ENCODE results near the gene NAV1. TPM values are rescaled to one million over a fixed set of nuclear protein-coding genes. Genes with fewer than 3 reads are reported as not detected.

Gene NAV1
- polyA plus RNA-seq, 1 experiment = 21.6 TPM

DNA sequence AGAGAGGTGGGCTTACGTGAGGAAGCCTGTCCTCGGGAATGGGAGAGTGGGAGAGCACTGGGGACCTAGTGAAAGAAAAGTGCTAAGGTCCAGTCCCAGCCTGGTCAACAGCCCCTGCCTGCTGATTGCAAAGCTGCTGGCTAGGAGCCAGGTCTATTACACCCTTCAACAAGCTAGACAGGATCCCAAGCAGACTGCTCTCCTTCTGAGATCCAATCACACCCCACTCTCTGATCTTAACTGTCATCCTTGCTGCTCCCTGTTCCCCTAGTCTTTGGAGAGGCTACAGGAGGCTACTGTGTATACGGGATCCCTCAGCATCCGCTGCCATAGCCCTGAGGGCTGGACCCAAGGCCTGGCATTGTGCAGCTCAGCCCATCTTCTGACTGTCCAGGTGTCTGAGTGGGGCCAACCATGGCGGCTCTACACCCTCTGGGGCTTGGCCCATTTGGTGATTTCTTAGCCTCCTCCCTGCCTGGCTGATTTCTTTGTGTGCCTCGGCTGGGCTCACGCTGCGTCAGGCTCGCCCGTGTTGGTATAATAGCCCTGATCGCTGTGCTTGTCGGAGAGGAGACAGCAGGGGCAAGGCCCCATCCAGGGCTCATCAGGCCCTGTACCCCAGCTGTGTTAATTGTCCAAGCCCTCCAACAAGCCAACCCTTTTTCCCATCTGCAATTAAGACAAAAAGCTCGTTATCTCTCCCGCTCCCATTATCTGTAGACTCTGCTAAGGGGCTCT is 43.9 kb downstream of the NAV1 start:
- Histone ChIP-seq H3K36me3 (ENCODE audit: control insufficient read depth, insufficient read depth, low read length) (no peaks in the 10 kb centered on the region; the same call in 1 of the 2 replicates), H3K27me3 (ENCODE audit: control insufficient read depth, insufficient read depth, low read length) (no peaks in the 10 kb centered on the region), H3K4me3 (ENCODE audit: low read depth, low read length) (no peak overlapping the region)
- TF ChIP-seq, protein P1, sequence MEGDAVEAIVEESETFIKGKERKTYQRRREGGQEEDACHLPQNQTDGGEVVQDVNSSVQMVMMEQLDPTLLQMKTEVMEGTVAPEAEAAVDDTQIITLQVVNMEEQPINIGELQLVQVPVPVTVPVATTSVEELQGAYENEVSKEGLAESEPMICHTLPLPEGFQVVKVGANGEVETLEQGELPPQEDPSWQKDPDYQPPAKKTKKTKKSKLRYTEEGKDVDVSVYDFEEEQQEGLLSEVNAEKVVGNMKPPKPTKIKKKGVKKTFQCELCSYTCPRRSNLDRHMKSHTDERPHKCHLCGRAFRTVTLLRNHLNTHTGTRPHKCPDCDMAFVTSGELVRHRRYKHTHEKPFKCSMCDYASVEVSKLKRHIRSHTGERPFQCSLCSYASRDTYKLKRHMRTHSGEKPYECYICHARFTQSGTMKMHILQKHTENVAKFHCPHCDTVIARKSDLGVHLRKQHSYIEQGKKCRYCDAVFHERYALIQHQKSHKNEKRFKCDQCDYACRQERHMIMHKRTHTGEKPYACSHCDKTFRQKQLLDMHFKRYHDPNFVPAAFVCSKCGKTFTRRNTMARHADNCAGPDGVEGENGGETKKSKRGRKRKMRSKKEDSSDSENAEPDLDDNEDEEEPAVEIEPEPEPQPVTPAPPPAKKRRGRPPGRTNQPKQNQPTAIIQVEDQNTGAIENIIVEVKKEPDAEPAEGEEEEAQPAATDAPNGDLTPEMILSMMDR (IDR thresholded peaks at IDR 0.05; ENCODE audit: insufficient read depth, low read depth, low read length) = no peak
- POLR2A ChIA-PET = interaction anchor here (1.1 kb wide), 1 partner anchor 9 kb away, joined by 3 read pairs; no protein-coding TSS in a partner anchor
- DNase-seq (ENCODE audit: low read depth) = no peak
- CTCF ChIA-PET = interaction anchor here (0.7 to 2.3 kb wide), 8 partner anchors 9 to 210 kb away, joined by 3 to 13 read pairs (median 4); no protein-coding TSS in a partner anchor

GRCh38 chr1:201583663-201584062 is 44.7 kb downstream of the NAV1 start:
- ChIA-PET POLR2A (no interaction called here), CTCF (interaction anchor here (1.5 to 2.3 kb wide), 4 partner anchors 11 to 24 kb away, joined by 3 to 13 read pairs (median 5); no protein-coding TSS in a partner anchor)
- H3K36me3 ChIP-seq (ENCODE audit: control insufficient read depth, insufficient read depth, low read length) = no peaks in the 10 kb centered on the region; the same call in 1 of the 2 replicates
- TF ChIP-seq, protein P1 (IDR thresholded peaks at IDR 0.05; ENCODE audit: insufficient read depth, low read depth, low read length) = no peak
- H3K27me3 ChIP-seq (ENCODE audit: control insufficient read depth, insufficient read depth, low read length) = no peaks in the 10 kb centered on the region
- H3K4me3 ChIP-seq (ENCODE audit: low read depth, low read length) = no peak overlapping the region
- DNase-seq (ENCODE audit: low read depth) = no peak

DNA sequence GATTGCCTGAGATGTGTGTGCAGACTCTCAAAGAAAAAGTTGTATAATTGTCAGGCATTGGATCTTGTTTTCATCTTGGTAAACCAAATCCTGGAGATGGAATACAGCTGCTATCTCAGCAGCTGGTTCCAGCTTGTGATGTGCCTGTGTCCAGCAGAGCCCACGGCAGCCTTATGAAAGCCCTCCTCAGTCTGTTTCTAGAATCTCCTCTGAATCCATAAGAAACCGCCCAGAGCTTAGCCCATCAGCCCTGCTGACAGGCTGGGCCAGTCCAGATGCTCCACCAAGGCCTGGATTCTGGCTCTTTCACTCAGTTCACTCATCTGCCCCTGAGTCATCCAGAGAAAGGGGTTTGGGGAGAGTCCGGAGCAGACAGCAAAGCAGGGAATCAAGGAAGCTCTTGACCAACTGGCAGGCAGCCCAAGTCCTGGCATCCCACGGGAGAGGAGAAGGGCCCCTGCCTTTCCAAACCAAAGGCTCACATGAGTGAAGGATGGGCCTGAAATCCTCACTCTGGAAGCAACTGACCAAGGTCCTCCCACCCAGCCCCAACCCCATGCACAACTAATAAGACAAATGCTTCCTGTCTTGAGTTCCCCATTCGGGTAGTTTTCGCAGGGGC is 45.7 kb downstream of the NAV1 start:
- ChIA-PET POLR2A (no interaction called here), CTCF (interaction anchor here (0.8 to 2.3 kb wide), 2 partner anchors 24 to 25 kb away, joined by 3 to 13 read pairs; no protein-coding TSS in a partner anchor)
- Histone ChIP-seq H3K36me3 (ENCODE audit: control insufficient read depth, insufficient read depth, low read length) (no peaks in the 10 kb centered on the region; the same call in 1 of the 2 replicates), H3K4me3 (ENCODE audit: low read depth, low read length) (no peak overlapping the region), H3K27me3 (ENCODE audit: control insufficient read depth, insufficient read depth, low read length) (no peaks in the 10 kb centered on the region)
- no peak for DNase-seq (ENCODE audit: low read depth)
- TF ChIP-seq, protein P1 (IDR thresholded peaks at IDR 0.05; ENCODE audit: insufficient read depth, low read depth, low read length) = no peak

GRCh38 chr1:201585093-201585483 is 46.2 kb downstream of the NAV1 start:
- TF ChIP-seq, protein P1 (IDR thresholded peaks at IDR 0.05; ENCODE audit: insufficient read depth, low read depth, low read length) = no peak
- no peak for DNase-seq (ENCODE audit: low read depth)
- POLR2A ChIA-PET = no interaction called here
- CTCF ChIA-PET = interaction anchor here (0.8 kb wide), 1 partner anchor 24 kb away, joined by 3 read pairs; no protein-coding TSS in a partner anchor
- Histone ChIP-seq H3K27me3 (ENCODE audit: control insufficient read depth, insufficient read depth, low read length) (no peaks in the 10 kb centered on the region), H3K4me3 (ENCODE audit: low read depth, low read length) (no peak overlapping the region), H3K36me3 (ENCODE audit: control insufficient read depth, insufficient read depth, low read length) (no peaks in the 10 kb centered on the region; the same call in 1 of the 2 replicates)

- POLR2A ChIA-PET = no interaction called here
Measured at GRCh38 chr1:201585901-201586300, 47.0 kb downstream of the NAV1 start.

More at GRCh38 chr1:201585901-201586300, 47.0 kb downstream of the NAV1 start:
- no peak for DNase-seq (ENCODE audit: low read depth)
- TF ChIP-seq, protein P1 (IDR thresholded peaks at IDR 0.05; ENCODE audit: insufficient read depth, low read depth, low read length) = no peak
- CTCF ChIA-PET = no interaction called here
- H3K4me3 ChIP-seq (ENCODE audit: low read depth, low read length) = no peak overlapping the region
- no peaks in the 10 kb centered on the region for H3K27me3 ChIP-seq (ENCODE audit: control insufficient read depth, insufficient read depth, low read length)
- H3K36me3 ChIP-seq (ENCODE audit: control insufficient read depth, insufficient read depth, low read length) = peaks cover 3% of the 10 kb centered on the region

All from BJ (cell line).